ENCODE data around the gene PTCH1. TPM values are rescaled to one million over a fixed set of nuclear protein-coding genes. Genes with fewer than 3 reads are reported as not detected.

The PTCH1 gene
- total and polyA plus RNA-seq, 10 of the 15 experiments (the other 5 are each of a cell fraction or from before 2014, with no cell fraction given), result 0.16 to 6.1 (median 2.6) TPM

GRCh38 chr9:95441081-95441480 is 75.7 kb downstream of the PTCH1 start:
- intact Hi-C loops (cut with micrococcal nuclease; ENCODE audit: unreplicated experiment), result no loop called here
- ChIA-PET SMC1A (ENCODE audit: uncharacterized antibody, unreplicated experiment) (no interaction called here), CTCF (interaction anchor here (1.0 kb wide), 1 partner anchor 22 kb away, joined by 4 read pairs; no protein-coding TSS in a partner anchor), POLR2A (no interaction called here), RAD21 (ENCODE audit: unreplicated experiment) (no interaction called here)
- Histone ChIP-seq H3K4me2 (ENCODE audit: control insufficient read depth, insufficient read depth) (no peak overlapping the region), H3K36me3 (ENCODE audit: control insufficient read depth in 2 of 2, insufficient read depth in 2 of 2, low read length in 1 of 2) (no peaks in the 10 kb centered on the region; a peak in 1 of 4 replicates), H3K4me1 (ENCODE audit: control insufficient read depth, insufficient read depth, low read length) (no peaks in the 10 kb centered on the region), H3K4me3 (no peak overlapping the region), H3K79me2 (ENCODE audit: control insufficient read depth, insufficient read depth, low read length) (no peaks in the 10 kb centered on the region), H3K27ac (ENCODE audit: control insufficient read depth, insufficient read depth) (no peak overlapping the region), H2AFZ (ENCODE audit: control insufficient read depth, low read depth, low read length) (no peak overlapping the region; the same call in 1 of the 2 replicates), H3K27me3 (replicated peaks in 1 of 2; ENCODE audit: control insufficient read depth in 2 of 2, insufficient read depth in 2 of 2, low read length in 1 of 2) (no peaks in the 10 kb centered on the region), H3K9ac (ENCODE audit: control insufficient read depth, insufficient read depth, low read length) (no peak overlapping the region), H3K9me3 (replicated peaks; ENCODE audit: control insufficient read depth, insufficient read depth, low read length) (no peaks in the 10 kb centered on the region), H4K20me1 (ENCODE audit: control insufficient read depth, insufficient read depth) (no peaks in the 10 kb centered on the region)
- ATAC-seq, result no peak
- in situ Hi-C loops (cut with MboI), result no loop called here
- DNase-seq (ENCODE audit: low read depth, low spot score), result no peak
- no TSS peak for BruUV-seq (replicated peaks)
- FAIRE-seq, result no peak
- TF ChIP-seq SUPT20H (IDR thresholded peaks at IDR 0.05; ENCODE audit: borderline replicate concordance, control insufficient read depth, low read depth, low read length) (no peak), ZNF217 (IDR thresholded peaks at IDR 0.05) (no peak), SIN3A (IDR thresholded peaks at IDR 0.05; ENCODE audit: low read depth, low read length) (no peak), ZBTB11 (CRISPR knock-in tag; IDR thresholded peaks at IDR 0.05) (no peak), CBX3 (IDR thresholded peaks at IDR 0.05; ENCODE audit: borderline replicate concordance, low read depth) (no peak), STAT1 (conservative IDR thresholded peaks at IDR 0.05) (no peak), YY1 (IDR thresholded peaks at IDR 0.05; ENCODE audit: low read depth, low read length) (no peak), BACH1 (IDR thresholded peaks at IDR 0.05; ENCODE audit: borderline replicate concordance) (no peak), TCF3 (IDR thresholded peaks at IDR 0.05; ENCODE audit: borderline replicate concordance, insufficient read depth, low read depth, low read length) (no peak), WRNIP1 (IDR thresholded peaks at IDR 0.05; ENCODE audit: borderline replicate concordance, low read depth, low read length) (no peak), HDAC6 (IDR thresholded peaks at IDR 0.05; ENCODE audit: unreplicated experiment) (no peak), ZNF622 (IDR thresholded peaks at IDR 0.05) (no peak)
- 36% methylated on average over 9 of the region's 9 CpGs for WGBS (ENCODE audit: insufficient coverage, insufficient replicate concordance, low lambda C conversion rate, missing lambda C conversion rate)

Measured in GM12878 (cell line).